GM18498 (cell line): ENCODE measurements around the gene CDKN2B.
"Not testable (repeated sequence)": the region's sequence is repeated elsewhere in the genome, so short reads cannot be mapped to it uniquely, and the experiment has no call there.

Experiments used
- ATAC-seq: cut with Tn5 transposase; IDR thresholded peaks from one replicate; pipeline ENCODE4 v1.9.1; 2021; ENCODE audit warnings: mild to moderate bottlenecking, moderate library complexity; ENCODE audit not compliant: unreplicated experiment

CDKN2B gene, protein sequence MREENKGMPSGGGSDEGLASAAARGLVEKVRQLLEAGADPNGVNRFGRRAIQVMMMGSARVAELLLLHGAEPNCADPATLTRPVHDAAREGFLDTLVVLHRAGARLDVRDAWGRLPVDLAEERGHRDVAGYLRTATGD

DNA sequence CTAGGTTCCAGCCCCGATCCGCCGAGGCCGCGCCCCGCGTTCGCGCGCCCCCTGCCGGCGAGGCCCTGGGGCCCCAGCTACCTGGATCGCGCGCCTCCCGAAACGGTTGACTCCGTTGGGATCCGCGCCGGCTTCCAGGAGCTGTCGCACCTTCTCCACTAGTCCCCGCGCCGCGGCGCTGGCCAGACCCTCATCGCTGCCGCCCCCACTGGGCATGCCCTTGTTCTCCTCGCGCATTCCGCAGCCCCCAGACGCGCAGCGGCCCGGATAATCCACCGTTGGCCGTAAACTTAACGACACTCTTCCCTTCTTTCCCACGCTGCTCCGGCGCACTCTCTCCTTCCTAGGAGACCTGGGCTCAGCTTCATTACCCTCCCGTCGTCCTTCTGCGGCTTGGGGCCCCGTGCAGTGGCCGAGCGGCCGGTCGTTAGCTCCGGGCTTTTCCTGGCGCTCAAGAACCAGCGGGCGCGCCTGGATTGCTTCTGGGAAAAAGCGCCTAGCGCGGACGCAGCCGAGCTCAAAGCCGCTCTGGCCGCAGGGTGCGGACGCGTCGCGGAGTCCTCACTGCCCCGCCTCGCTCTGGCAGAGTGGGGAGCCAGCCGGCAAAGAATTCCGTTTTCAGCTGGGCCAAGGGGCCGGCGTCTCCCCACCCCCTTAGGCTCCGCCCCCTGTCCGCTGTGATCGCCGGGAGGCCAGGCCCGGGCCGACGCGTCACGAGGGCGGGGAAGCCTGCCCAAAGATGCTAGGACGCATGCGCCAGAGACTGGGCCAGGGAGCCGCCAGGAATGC, at the start of gene CDKN2B:
CDKN2B (minus strand) TSS at position 589 of the 789 bp plus-strand sequence; CDS start at position 237, 352 bp downstream.
- peak; percentile 95 for ATAC-seq

DNA sequence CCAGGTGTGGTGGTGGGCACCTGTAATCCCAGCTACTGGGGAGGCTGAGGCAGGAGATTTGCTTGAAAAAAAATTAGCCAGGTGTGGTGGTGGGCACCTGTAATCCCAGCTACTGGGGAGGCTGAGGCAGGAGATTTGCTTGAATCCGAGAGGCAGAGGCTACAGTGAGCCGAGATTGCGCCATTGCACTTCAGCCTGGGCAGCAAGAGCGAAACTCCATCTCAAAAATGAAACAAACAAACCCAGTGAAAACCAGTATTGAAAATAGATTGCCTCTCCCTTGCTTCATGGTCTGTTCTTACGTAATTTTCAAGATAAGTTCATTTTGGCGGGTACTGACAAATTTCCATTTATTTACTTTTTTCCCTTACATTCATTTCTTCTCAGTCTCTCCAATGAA, 48.9 kb upstream of the CDKN2B start:
- not testable (repeated sequence) for ATAC-seq

DNA sequence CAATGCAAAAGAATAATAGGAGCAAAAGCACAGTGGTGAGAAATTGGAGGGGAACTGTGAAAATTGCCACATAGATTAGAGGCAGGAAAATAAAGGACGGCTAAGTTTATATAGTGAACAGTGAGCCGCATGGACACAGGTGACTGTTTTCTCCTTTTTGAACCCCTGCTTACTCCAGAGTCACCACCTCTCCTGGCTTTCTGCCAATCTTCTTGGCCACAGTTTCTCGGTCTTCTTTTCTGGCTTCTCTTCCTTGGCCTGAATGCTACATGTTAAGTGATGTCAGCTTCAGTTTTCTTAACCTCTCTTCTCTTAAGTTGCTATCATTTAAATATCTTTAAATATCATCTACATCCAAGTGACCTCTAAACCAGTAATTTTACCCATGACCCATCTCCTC, 47.3 kb upstream of the CDKN2B start:
- no peak for ATAC-seq

GRCh38 chr9:22055090-22055489, 46.0 kb upstream of the CDKN2B start:
- no peak for ATAC-seq

- ATAC-seq, result no peak
Measured at GRCh38 chr9:22054529-22054928, 45.4 kb upstream of the CDKN2B start.

- no peak for ATAC-seq
Measured at GRCh38 chr9:22054076-22054475, 45.0 kb upstream of the CDKN2B start.

GRCh38 chr9:22053178-22053577, 44.1 kb upstream of the CDKN2B start:
- ATAC-seq, result no peak

GRCh38 chr9:22052376-22052945, 43.4 kb upstream of the CDKN2B start:
- no peak for ATAC-seq

- ATAC-seq, result peak; percentile 84
Measured at GRCh38 chr9:22050924-22051323, 41.8 kb upstream of the CDKN2B start.

- no peak for ATAC-seq
Measured at GRCh38 chr9:22049411-22049810, 40.3 kb upstream of the CDKN2B start.

GRCh38 chr9:22047596-22047995, 38.5 kb upstream of the CDKN2B start:
- ATAC-seq, result no peak

GRCh38 chr9:22046243-22046885, 37.3 kb upstream of the CDKN2B start:
- no peak for ATAC-seq

DNA sequence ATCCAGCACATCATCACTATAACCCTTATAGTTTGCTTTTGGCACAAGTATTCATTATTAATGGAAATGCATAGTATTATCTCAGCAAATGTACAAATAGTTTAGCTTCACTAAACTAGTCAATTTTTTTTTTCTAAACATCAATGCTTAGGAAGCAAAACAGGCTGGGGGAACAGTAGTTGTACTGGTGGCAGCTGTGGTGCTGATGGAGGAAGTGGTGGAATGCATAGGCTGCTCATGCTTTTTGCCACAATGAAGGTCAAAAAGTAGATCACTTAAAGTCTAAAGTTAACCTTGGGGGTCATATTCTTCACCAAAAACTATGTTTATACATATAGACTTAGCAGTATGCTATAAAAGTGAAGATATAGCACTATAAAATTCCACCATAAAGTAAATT, 36.3 kb upstream of the CDKN2B start:
- no peak for ATAC-seq

DNA sequence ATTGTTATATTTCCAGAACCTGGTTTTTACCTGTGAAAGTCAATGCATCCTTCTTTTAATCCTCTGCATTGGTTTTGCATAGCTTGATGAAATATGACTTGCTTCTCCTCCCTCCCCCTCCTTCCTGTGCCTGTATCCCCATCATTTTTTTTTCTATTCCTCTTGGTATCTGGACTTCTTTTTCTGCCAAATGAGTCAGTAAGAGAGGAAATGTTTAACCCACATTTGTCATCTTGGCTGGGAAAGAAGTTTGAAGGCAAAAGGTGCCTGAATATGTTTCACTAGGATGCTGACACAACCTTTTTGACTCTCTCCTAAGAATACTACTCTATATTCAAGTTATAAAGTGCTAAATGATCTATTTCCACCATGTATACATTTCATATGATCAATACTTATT, 35.5 kb upstream of the CDKN2B start:
- no peak for ATAC-seq

- ATAC-seq, result no peak
Measured at GRCh38 chr9:22043928-22044327, 34.8 kb upstream of the CDKN2B start.

DNA sequence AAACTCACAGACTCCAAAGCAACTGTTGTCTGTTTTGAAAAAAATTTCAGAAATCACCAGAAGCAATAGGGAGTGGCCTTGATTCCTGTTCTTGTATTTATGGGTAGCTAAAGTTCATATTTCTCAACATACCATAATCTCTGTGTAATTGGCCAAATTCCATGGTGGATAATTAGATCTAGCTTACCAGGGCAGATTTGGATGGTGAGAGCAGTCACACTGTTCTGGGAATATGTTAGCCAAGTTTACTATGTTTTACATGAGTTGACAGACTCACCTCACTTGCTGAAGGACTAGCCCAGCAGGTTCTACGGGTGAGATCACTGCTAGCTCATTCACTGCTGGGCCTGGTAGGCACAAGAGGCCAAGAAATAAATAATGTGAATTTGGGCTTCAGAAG, 32.7 kb upstream of the CDKN2B start:
- no peak for ATAC-seq

DNA sequence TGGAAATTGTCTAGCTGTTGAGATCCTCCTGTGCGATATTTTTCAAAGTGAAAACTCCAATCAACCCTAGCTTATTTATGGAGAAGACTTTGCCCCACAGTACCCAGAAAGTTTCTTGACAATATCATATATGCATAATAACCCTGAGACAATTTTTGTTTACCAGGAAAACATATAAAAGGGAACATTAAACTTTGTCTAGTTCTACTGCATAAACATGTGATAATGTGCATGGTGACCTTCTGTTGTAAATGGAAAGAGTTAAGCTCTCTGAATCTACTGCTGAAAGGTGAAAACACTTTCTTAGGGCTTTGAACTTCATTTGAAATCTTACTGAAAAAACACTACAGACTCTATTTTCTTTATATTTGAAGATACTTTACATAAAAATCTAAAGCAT, 32.2 kb upstream of the CDKN2B start:
- ATAC-seq, result no peak

DNA sequence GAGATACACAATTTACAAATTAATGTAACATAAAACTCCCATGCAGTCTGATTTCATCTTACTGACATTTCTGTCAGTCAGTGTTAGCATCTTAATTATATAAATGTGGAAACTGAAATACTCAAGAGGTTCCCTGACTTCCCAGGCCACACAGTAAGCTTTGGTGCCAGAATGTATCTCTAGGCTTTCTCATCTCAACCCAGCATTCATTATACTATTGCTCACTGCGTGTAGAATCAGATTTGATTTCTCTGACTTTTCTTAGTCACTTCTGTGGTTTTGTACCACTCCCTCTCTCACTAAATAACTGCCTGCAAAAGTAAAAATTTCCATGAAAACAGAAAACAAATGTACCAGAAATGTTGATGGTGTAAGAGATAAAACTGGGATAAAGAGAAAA, 31.7 kb upstream of the CDKN2B start:
- ATAC-seq, result no peak

- no peak for ATAC-seq
Measured at GRCh38 chr9:22039258-22039657, 30.2 kb upstream of the CDKN2B start.

DNA sequence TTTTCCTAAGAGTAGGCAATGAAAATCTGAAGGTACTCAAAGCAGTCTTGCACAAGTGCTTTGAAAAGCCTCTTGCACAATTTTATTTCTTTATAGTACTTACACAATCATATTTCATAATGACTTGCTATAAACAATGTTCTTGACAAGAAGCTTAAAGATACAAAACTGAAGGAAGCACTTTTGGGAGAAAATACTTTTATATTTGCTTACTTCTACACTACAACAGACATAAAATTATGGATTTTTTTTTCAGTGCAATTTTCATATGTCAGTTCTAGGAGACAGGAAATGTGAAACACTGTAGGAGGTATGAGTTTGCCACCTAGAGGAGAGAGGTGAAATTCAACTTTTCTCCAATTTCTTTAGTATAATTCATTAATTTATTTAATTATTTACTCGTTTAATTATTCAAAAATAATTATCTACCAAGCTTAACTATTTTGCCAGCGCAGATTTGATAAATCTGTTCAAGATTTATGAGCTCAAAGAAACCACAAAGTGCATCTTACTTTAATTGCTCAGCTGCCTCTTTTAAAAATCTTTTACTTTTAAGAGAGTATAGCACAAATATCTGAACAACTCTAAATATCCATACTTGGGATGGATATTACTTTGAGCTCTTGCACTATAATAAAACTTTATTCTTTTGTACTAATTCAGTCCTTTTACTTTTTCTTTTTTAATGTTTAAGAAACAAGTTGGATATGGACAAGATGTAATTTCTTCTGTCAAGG, 29.0 kb upstream of the CDKN2B start:
- no peak for ATAC-seq
